Loucy (cell line): ENCODE results near the gene BTG4.

Experiments
- H2AFZ ChIP-seq: fragments of 200-600 bp; sonication (generic); 2 replicates; pipeline ENCODE4 v1.6.0; 2016; ENCODE audit warnings: antibody characterized with exemption, mild to moderate bottlenecking, low read length, moderate library complexity
- H3F3A ChIP-seq: fragments of 200-600 bp; 2 replicates; pipeline ENCODE4 v1.6.0; 2016; ENCODE audit warnings: antibody characterized with exemption, low read depth, mild to moderate bottlenecking
- H3K27me3 ChIP-seq: fragments of 200-600 bp; sonication (generic); 2 replicates; pipeline ENCODE4 v1.6.1; 2014; ENCODE audit warnings: low read length, mild to moderate bottlenecking; ENCODE audit not compliant: insufficient read depth, poor library complexity, severe bottlenecking
- H3K36me3 ChIP-seq: fragments of 200-600 bp; sonication (generic); 2 replicates; pipeline ENCODE4 v1.6.1; 2016; ENCODE audit warnings: low read length; ENCODE audit not compliant: insufficient read depth
- H3K4me1 ChIP-seq: fragments of 200-600 bp; sonication (generic); 2 replicates; pipeline ENCODE4 v1.5.1; 2014; ENCODE audit warnings: low read length, mild to moderate bottlenecking; ENCODE audit not compliant: insufficient read depth, poor library complexity, severe bottlenecking
- H3K4me2 ChIP-seq: fragments of 200-600 bp; sonication (generic); 2 replicates; pipeline ENCODE4 v1.6.0; 2014; ENCODE audit warnings: antibody characterized with exemption, low read length, low read depth, mild to moderate bottlenecking; ENCODE audit not compliant: poor library complexity, severe bottlenecking
- H3K4me3 ChIP-seq: fragments of 200-600 bp; sonication (generic); 2 replicates; pipeline ENCODE4 v1.5.1; 2014; ENCODE audit warnings: low read length, mild to moderate bottlenecking, mixed read lengths; ENCODE audit not compliant: poor library complexity, severe bottlenecking
- H3K79me2 ChIP-seq: fragments of 200-600 bp; sonication (generic); 2 replicates; pipeline ENCODE4 v1.6.1; 2014; ENCODE audit warnings: low read length; ENCODE audit not compliant: insufficient read depth
- H3K9ac ChIP-seq: fragments of 200-600 bp; sonication (generic); 2 replicates; pipeline ENCODE4 v1.6.0; 2014; ENCODE audit warnings: mild to moderate bottlenecking, low read depth, low read length, moderate library complexity; ENCODE audit not compliant: poor library complexity, severe bottlenecking
- H3K9me2 ChIP-seq: fragments of 200-600 bp; sonication (generic); replicated peaks from 2 replicates; pipeline ENCODE4 v1.6.1; 2016; ENCODE audit warnings: low read depth, low read length, mixed read lengths
- H3K9me3 ChIP-seq: fragments of 200-600 bp; sonication (generic); 2 replicates; pipeline ENCODE4 v1.6.1; 2014; ENCODE audit warnings: mild to moderate bottlenecking, antibody characterized with exemption, low read length, low read depth; ENCODE audit not compliant: insufficient read depth
- H4K20me1 ChIP-seq: fragments of 200-600 bp; sonication (generic); 2 replicates; pipeline ENCODE4 v1.6.0; 2014; ENCODE audit warnings: antibody characterized with exemption, low read length, mild to moderate bottlenecking; ENCODE audit not compliant: insufficient read depth, poor library complexity, severe bottlenecking
- EZH2phosphoT487 ChIP-seq: fragments of 200-600 bp; IDR thresholded peaks from 2 replicates; pipeline ENCODE4 v1.6.1; 2018; ENCODE audit warnings: antibody characterized with exemption, mild to moderate bottlenecking, moderate library complexity, borderline replicate concordance
- TF ChIP-seq, protein P1 (sequence below): fragments of 200-600 bp; sonication (generic); conservative IDR thresholded peaks from 2 replicates; pipeline ENCODE4 v1.5.1; 2014; ENCODE audit warnings: mild to moderate bottlenecking, antibody characterized with exemption, low read length

The BTG4 gene

DNA sequence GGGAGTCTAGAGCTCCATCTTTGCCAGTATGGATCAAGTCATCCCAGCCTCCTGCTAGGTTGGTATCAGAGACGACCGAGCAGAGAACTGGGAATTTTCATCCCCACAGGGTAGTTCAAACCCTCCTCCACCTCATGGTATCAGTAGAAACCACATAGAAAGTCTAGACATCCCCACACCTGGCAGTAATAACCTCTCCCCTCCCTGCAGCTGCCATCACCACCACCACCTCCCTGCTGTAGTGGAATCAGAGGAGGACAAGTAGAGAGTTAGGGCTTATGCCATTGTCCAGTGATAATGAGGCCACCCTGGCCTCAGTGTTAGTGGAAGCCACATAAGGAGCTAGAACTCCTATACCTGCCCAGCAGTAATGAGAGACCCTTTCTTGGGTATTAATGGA lies 34.3 kb downstream of the BTG4 start:
- H2AFZ ChIP-seq, result no peak overlapping the region
- no peaks in the 10 kb centered on the region for H3K36me3 ChIP-seq
- H3K9ac ChIP-seq, result no peak overlapping the region
- H3K4me2 ChIP-seq, result no peak overlapping the region
- H4K20me1 ChIP-seq, result no peaks in the 10 kb centered on the region
- no peaks in the 10 kb centered on the region for H3K9me2 ChIP-seq
- no peaks in the 10 kb centered on the region for H3K27me3 ChIP-seq
- H3K4me1 ChIP-seq, result peaks cover 7% of the 10 kb centered on the region
- H3F3A ChIP-seq, result no peaks in the 10 kb centered on the region
- H3K4me3 ChIP-seq, result no peak overlapping the region
- H3K79me2 ChIP-seq, result no peaks in the 10 kb centered on the region
- H3K9me3 ChIP-seq, result peaks cover 19% of the 10 kb centered on the region
- TF ChIP-seq EZH2phosphoT487, result no peak
- TF ChIP-seq, protein P1, sequence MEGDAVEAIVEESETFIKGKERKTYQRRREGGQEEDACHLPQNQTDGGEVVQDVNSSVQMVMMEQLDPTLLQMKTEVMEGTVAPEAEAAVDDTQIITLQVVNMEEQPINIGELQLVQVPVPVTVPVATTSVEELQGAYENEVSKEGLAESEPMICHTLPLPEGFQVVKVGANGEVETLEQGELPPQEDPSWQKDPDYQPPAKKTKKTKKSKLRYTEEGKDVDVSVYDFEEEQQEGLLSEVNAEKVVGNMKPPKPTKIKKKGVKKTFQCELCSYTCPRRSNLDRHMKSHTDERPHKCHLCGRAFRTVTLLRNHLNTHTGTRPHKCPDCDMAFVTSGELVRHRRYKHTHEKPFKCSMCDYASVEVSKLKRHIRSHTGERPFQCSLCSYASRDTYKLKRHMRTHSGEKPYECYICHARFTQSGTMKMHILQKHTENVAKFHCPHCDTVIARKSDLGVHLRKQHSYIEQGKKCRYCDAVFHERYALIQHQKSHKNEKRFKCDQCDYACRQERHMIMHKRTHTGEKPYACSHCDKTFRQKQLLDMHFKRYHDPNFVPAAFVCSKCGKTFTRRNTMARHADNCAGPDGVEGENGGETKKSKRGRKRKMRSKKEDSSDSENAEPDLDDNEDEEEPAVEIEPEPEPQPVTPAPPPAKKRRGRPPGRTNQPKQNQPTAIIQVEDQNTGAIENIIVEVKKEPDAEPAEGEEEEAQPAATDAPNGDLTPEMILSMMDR, result no peak

DNA sequence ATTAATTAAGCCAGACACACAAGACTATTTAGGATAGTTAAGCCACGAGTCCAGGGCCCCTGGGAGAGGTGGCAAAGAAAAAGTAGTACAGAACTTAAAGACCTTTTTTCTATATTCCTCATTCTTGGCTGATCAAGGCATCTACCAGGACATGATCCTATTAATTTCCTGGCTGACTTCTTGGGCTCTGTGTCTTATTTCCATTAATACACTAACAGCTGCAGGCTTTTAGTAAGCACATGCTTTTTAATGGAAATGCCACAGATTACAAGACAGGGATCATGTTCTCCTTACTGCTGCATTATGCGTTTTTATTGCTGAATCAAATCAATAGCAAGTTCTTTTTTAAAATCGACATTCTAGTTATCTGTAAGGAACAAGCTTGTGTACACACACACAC lies 35.2 kb downstream of the BTG4 start:
- no peak overlapping the region for H3K9ac ChIP-seq
- no peak overlapping the region for H3K4me2 ChIP-seq
- no peaks in the 10 kb centered on the region for H3K79me2 ChIP-seq
- H3K9me3 ChIP-seq, result 0 out of 2 replicates have a peak, but pooled peaks cover 15% of the 10 kb centered on the region
- no peak overlapping the region for H3K4me3 ChIP-seq
- no peaks in the 10 kb centered on the region for H3K27me3 ChIP-seq
- H3F3A ChIP-seq, result no peaks in the 10 kb centered on the region
- no peaks in the 10 kb centered on the region for H4K20me1 ChIP-seq
- H3K9me2 ChIP-seq, result no peaks in the 10 kb centered on the region
- H3K36me3 ChIP-seq, result no peaks in the 10 kb centered on the region
- H2AFZ ChIP-seq, result no peak overlapping the region
- peaks cover 7% of the 10 kb centered on the region for H3K4me1 ChIP-seq
- TF ChIP-seq, protein P1, result no peak
- no peak for TF ChIP-seq EZH2phosphoT487

DNA sequence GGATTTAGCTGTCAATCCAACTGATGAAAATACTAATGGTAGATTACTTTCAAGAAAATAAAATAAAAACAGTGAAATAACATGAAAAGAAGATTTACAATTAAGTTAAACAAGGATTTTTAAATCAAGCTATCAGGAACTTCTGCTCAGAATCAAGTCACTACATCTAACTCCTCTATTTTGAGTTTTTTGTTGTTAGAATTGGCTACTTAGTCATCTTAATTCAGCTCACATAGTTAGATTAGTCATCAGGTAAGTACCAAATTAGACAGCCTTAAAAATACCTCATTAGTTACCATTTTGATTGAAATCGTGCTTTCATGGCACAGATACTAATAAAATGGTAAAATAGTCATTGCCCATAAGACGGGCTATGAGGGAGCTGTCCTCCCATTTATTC lies 35.8 kb downstream of the BTG4 start:
- Histone ChIP-seq H3K4me3 (no peak overlapping the region), H3K36me3 (no peaks in the 10 kb centered on the region), H3K4me2 (no peak overlapping the region), H4K20me1 (no peaks in the 10 kb centered on the region), H3K27me3 (no peaks in the 10 kb centered on the region), H3K9me2 (no peaks in the 10 kb centered on the region), H3K4me1 (peaks cover 7% of the 10 kb centered on the region), H3F3A (no peaks in the 10 kb centered on the region), H2AFZ (no peak overlapping the region), H3K9me3 (0 out of 2 replicates have a peak, but pooled peaks cover 15% of the 10 kb centered on the region), H3K79me2 (no peaks in the 10 kb centered on the region), H3K9ac (no peak overlapping the region)
- TF ChIP-seq, protein P1, result no peak
- TF ChIP-seq EZH2phosphoT487, result no peak
